PC-9 (cell line): ENCODE data around the gene AMOTL1. TPM values are rescaled to one million over a fixed set of nuclear protein-coding genes. Genes with fewer than 3 reads are reported as not detected.
A peak's percentile ranks its signal among the peaks of the same experiment; 100 is the strongest.

Experiments used
- BruUV-seq: library from RNA; stranded (reverse); fragments of 400-500 nt; replicated peaks from 2 replicates; lab custom pipeline; 2021; lab: Mats Ljungman, UMichigan
- CTCF ChIA-PET: fragments of 300-600 bp; sonication (Branson Sonifier 250); formaldehyde crosslinking; loops from one replicate; lab custom pipeline; 2022; ENCODE audit warnings: antibody characterized with exemption; lab: Charles Lee
- POLR2A ChIA-PET: fragments of 300-600 bp; sonication (Branson Sonifier 250); formaldehyde crosslinking; loops from one replicate; lab custom pipeline; 2022; ENCODE audit warnings: antibody characterized with exemption; ENCODE audit not compliant: unreplicated experiment; lab: Charles Lee
- DNase-seq, 2 experiments: peaks; one replicate each; pipeline versions ENCODE4 v3.0.0 to v3.0.0-alpha.2; 2015 to 2022; ENCODE audit warnings: mixed read lengths in 1 of 2
- H2AFZ ChIP-seq: fragments of 200-600 bp; sonication (generic); 2 replicates; pipeline ENCODE4 v1.8.1; 2017; ENCODE audit warnings: antibody characterized with exemption
- H3F3A ChIP-seq: fragments of 200-600 bp; sonication (generic); 2 replicates; pipeline ENCODE4 v1.8.1; 2017; ENCODE audit warnings: antibody characterized with exemption, mild to moderate bottlenecking, low read depth; ENCODE audit not compliant: insufficient read depth
- H3K27ac ChIP-seq: fragments of 200-600 bp; sonication (generic); 2 replicates; pipeline ENCODE4 v1.6.1; 2016; ENCODE audit warnings: mixed run types
- H3K27me3 ChIP-seq: fragments of 200-600 bp; sonication (generic); 2 replicates; pipeline ENCODE4 v1.6.1; 2016; ENCODE audit warnings: low read depth, mixed run types; ENCODE audit not compliant: insufficient read depth
- H3K36me3 ChIP-seq: fragments of 200-600 bp; sonication (generic); 2 replicates; pipeline ENCODE4 v1.6.1; 2016; ENCODE audit warnings: low read depth, mixed run types
- H3K4me1 ChIP-seq: fragments of 200-600 bp; sonication (generic); replicated peaks from 2 replicates; pipeline ENCODE4 v1.6.1; 2016; ENCODE audit warnings: mixed run types; ENCODE audit not compliant: insufficient read depth
- H3K4me2 ChIP-seq: fragments of 200-600 bp; sonication (generic); 2 replicates; pipeline ENCODE4 v1.6.1; 2017; ENCODE audit warnings: mixed run types
- H3K4me3 ChIP-seq: fragments of 200-600 bp; sonication (generic); 2 replicates; pipeline ENCODE4 v1.6.1; 2016; ENCODE audit warnings: mixed run types
- H3K79me2 ChIP-seq: fragments of 200-600 bp; sonication (generic); 2 replicates; pipeline ENCODE4 v1.6.1; 2017; ENCODE audit warnings: low read depth, mixed run types
- H3K9me2 ChIP-seq: fragments of 200-600 bp; sonication (generic); 2 replicates; pipeline ENCODE4 v1.8.1; 2017; ENCODE audit warnings: mild to moderate bottlenecking; ENCODE audit not compliant: insufficient read depth
- H3K9me3 ChIP-seq: fragments of 200-600 bp; sonication (generic); 2 replicates; pipeline ENCODE4 v1.8.1; 2016; ENCODE audit warnings: low read depth; ENCODE audit not compliant: insufficient read depth
- H4K20me1 ChIP-seq: fragments of 200-600 bp; sonication (generic); 2 replicates; pipeline ENCODE4 v1.8.1; 2017; ENCODE audit not compliant: insufficient read depth
- EZH2 ChIP-seq: fragments of 200-600 bp; sonication (generic); IDR thresholded peaks from 2 replicates; pipeline ENCODE4 v1.8.0; 2017; ENCODE audit warnings: antibody characterized with exemption, low read depth
- intact Hi-C: fragments of 100-400 bp; cut with micrococcal nuclease; formaldehyde crosslinking; loops from one replicate; pipeline ENCODE4 v1.10.0; 2022; ENCODE audit not compliant: unreplicated experiment
- total RNA-seq: library from RNA; stranded (reverse); gene quantifications from 2 replicates; pipeline ENCODE4 v1.2.3, GENCODE V29; 2021
- TF ChIP-seq, protein P1 (sequence below): fragments of 200-600 bp; sonication (generic); conservative IDR thresholded peaks from 2 replicates; pipeline ENCODE4 v1.6.1; 2017; ENCODE audit warnings: mixed run types, antibody characterized with exemption, mild to moderate bottlenecking, moderate library complexity

AMOTL1 gene
- total RNA-seq, 1 experiment from 2014 or later = 60.5 TPM

DNA sequence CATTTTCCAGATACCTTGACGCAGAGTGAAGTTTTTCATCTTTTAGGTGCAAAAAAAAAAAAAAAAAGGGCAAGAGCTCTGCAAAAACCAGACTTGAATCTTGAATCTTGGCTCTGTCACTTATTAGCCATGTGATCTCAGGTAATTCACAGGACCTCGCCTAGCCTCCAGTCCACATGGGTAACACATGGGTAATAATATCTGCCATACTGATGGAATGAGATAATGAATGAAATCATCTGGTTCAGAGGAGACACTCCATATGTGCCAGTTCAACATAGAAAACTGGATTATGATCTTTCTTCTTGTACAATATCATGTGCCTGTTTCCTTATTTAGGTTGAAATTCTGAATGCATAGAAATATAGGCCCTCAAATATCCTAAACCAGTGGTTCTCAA, 8.6 kb upstream of the AMOTL1 start:
- BruUV-seq = no TSS peak
- Histone ChIP-seq H3K4me3 (no peak overlapping the region), H3K9me2 (no peaks in the 10 kb centered on the region), H2AFZ (no peak overlapping the region), H3K4me2 (no peak overlapping the region), H3K27ac (no peak overlapping the region), H3K79me2 (peaks cover 10% of the 10 kb centered on the region; the same call in 1 of the 2 replicates), H4K20me1 (no peaks in the 10 kb centered on the region), H3K9me3 (no peaks in the 10 kb centered on the region), H3K4me1 (peaks cover 17% of the 10 kb centered on the region), H3K36me3 (no peaks in the 10 kb centered on the region; the same call in 1 of the 2 replicates), H3K27me3 (no peaks in the 10 kb centered on the region), H3F3A (no peaks in the 10 kb centered on the region)
- ChIA-PET CTCF (no interaction called here), POLR2A (interaction anchor here (0.7 kb wide), 1 partner anchor 1264 kb away, joined by 3 read pairs; no protein-coding TSS in a partner anchor)
- TF ChIP-seq, protein P1, sequence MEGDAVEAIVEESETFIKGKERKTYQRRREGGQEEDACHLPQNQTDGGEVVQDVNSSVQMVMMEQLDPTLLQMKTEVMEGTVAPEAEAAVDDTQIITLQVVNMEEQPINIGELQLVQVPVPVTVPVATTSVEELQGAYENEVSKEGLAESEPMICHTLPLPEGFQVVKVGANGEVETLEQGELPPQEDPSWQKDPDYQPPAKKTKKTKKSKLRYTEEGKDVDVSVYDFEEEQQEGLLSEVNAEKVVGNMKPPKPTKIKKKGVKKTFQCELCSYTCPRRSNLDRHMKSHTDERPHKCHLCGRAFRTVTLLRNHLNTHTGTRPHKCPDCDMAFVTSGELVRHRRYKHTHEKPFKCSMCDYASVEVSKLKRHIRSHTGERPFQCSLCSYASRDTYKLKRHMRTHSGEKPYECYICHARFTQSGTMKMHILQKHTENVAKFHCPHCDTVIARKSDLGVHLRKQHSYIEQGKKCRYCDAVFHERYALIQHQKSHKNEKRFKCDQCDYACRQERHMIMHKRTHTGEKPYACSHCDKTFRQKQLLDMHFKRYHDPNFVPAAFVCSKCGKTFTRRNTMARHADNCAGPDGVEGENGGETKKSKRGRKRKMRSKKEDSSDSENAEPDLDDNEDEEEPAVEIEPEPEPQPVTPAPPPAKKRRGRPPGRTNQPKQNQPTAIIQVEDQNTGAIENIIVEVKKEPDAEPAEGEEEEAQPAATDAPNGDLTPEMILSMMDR = no peak
- no peak for TF ChIP-seq EZH2
- intact Hi-C loops = no loop called here
- DNase-seq = no peak

DNA sequence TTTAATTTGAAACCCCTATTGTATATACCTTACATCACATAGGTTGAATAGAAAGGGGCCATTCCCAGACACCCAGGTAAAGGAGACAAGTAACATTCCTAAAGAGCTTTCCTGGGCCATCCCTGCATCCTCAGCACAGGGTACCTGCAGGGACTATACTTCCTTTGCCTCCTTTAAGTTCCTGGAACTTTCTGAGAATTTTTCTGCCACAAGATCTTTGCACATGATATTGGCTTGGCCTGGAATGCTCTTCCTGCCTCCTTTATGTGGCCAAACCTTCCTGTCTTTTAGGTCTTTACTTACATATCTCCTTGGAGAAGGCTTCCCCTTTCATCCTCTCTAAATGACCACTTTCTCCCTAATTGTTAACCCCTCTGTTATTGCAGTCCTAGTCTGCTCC, 7.9 kb upstream of the AMOTL1 start:
- ChIA-PET POLR2A (interaction anchor here (0.7 kb wide), 1 partner anchor 1263 kb away, joined by 3 read pairs; no protein-coding TSS in a partner anchor), CTCF (no interaction called here)
- peaks cover 17% of the 10 kb centered on the region; the same call in 1 of the 2 replicates for H3K79me2 ChIP-seq
- intact Hi-C loops = loop anchor here (10.0 kb wide), 1 partner anchor 215 kb away; the partner anchor contains the start of genes CWC15 and KDM4D
- H3K9me2 ChIP-seq = no peaks in the 10 kb centered on the region
- TF ChIP-seq, protein P1 = no peak
- no peak for TF ChIP-seq EZH2
- H3K27ac ChIP-seq = no peak overlapping the region
- peaks cover 13% of the 10 kb centered on the region for H3K4me1 ChIP-seq
- H3K9me3 ChIP-seq = no peaks in the 10 kb centered on the region
- no peak overlapping the region for H3K4me2 ChIP-seq
- no peaks in the 10 kb centered on the region for H3K27me3 ChIP-seq
- BruUV-seq = no TSS peak
- no peaks in the 10 kb centered on the region for H4K20me1 ChIP-seq
- no peak for DNase-seq
- no peak overlapping the region for H3K4me3 ChIP-seq
- H3F3A ChIP-seq = no peaks in the 10 kb centered on the region; the same call in 1 of the 2 replicates
- no peaks in the 10 kb centered on the region; the same call in 1 of the 2 replicates for H3K36me3 ChIP-seq
- no peak overlapping the region for H2AFZ ChIP-seq

DNA sequence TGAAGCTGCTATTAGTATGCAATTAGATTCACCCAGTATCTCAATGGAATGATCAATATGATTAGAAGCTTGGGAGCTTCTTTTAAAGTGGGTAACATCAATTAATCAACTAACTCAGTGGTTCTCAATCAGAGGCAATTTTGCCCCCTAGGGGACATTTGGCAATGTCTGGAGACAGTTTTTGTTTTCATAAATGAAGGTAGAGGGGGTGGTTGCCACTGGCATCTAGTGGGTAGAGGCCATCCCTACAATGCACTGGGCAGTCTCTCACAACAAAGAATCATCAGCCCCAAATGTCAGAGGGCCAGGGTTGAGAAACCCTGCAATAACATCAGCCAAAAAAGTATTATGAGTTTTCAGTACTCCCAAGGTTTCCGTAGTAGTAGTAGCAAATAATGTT, 5.9 kb upstream of the AMOTL1 start:
- POLR2A ChIA-PET = interaction anchor here (0.6 kb wide), 1 partner anchor 68 kb away, joined by 3 read pairs; no protein-coding TSS in a partner anchor
- BruUV-seq = no TSS peak
- CTCF ChIA-PET = interaction anchor here (0.6 to 1.3 kb wide), 11 partner anchors 15 to 479 kb away, joined by 3 to 15 read pairs (median 4); no protein-coding TSS in a partner anchor
- Histone ChIP-seq H3K27me3 (no peaks in the 10 kb centered on the region), H3K4me2 (no peak overlapping the region), H3K79me2 (peaks cover 27% of the 10 kb centered on the region; the same call in 1 of the 2 replicates), H3K36me3 (no peaks in the 10 kb centered on the region; the same call in 1 of the 2 replicates), H3K9me2 (no peaks in the 10 kb centered on the region), H4K20me1 (no peaks in the 10 kb centered on the region), H3K9me3 (no peaks in the 10 kb centered on the region), H3K4me3 (no peak overlapping the region), H3K4me1 (peaks cover 32% of the 10 kb centered on the region), H3F3A (peaks cover 19% of the 10 kb centered on the region), H3K27ac (no peak overlapping the region), H2AFZ (no peak overlapping the region)
- peak; percentile 28 to 67 for DNase-seq
- intact Hi-C loops = loop anchor here (1.0 to 10.0 kb wide), 2 partner anchors 139 to 213 kb away; partner anchors contain the start of genes CWC15 and KDM4D
- TF ChIP-seq EZH2 = no peak
- TF ChIP-seq, protein P1 = peak; percentile 73
